Esophagus muscularis mucosa (tissue), 4 donors: ENCODE data around the gene TMEM174.
"Not testable (repeated sequence)": the region's sequence is repeated elsewhere in the genome, so short reads cannot be mapped to it uniquely, and the experiment has no call there.

Source experiments
- EP300 ChIP-seq: sonication (generic); formaldehyde crosslinking; IDR thresholded peaks from one replicate; pipeline ENCODE4 v1.6.1; 2017; ENCODE audit warnings: antibody characterized with exemption
- POLR2A ChIP-seq: fragments of 450-650 bp; IDR thresholded peaks from one replicate; pipeline ENCODE4 v1.6.1; 2017; ENCODE audit warnings: antibody characterized with exemption, moderate library complexity, mild to moderate bottlenecking, low read depth
- POLR2AphosphoS5 ChIP-seq, 2 donors: sonication (generic); formaldehyde crosslinking; IDR thresholded peaks; one replicate each; pipeline ENCODE4 v1.6.1; 2017; ENCODE audit warnings: antibody characterized with exemption in 2 of 2
- TF ChIP-seq, protein P1 (sequence below), 3 experiments: fragments of 200-600 bp in 2 of 3; fragments of 450-650 bp in 1 of 3; sonication (generic) in 2 of 3; IDR thresholded peaks; one replicate each; pipeline ENCODE4 v1.5.1; 2017 to 2019; ENCODE audit warnings: antibody characterized with exemption in 3 of 3, mild to moderate bottlenecking in 2 of 3, moderate library complexity in 1 of 3

GRCh38 chr5:73207239-73207638 lies 34.2 kb downstream of the TMEM174 start:
- TF ChIP-seq, protein P1, sequence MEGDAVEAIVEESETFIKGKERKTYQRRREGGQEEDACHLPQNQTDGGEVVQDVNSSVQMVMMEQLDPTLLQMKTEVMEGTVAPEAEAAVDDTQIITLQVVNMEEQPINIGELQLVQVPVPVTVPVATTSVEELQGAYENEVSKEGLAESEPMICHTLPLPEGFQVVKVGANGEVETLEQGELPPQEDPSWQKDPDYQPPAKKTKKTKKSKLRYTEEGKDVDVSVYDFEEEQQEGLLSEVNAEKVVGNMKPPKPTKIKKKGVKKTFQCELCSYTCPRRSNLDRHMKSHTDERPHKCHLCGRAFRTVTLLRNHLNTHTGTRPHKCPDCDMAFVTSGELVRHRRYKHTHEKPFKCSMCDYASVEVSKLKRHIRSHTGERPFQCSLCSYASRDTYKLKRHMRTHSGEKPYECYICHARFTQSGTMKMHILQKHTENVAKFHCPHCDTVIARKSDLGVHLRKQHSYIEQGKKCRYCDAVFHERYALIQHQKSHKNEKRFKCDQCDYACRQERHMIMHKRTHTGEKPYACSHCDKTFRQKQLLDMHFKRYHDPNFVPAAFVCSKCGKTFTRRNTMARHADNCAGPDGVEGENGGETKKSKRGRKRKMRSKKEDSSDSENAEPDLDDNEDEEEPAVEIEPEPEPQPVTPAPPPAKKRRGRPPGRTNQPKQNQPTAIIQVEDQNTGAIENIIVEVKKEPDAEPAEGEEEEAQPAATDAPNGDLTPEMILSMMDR (IDR thresholded peaks at IDR 0.05) = not testable (repeated sequence)
- not testable (repeated sequence) for TF ChIP-seq EP300; POLR2A; POLR2AphosphoS5 (IDR thresholded peaks at IDR 0.05)
